GM06990 (cell line): Measurements from ENCODE around the gene SLCO4A1.

ENCODE experiments used
- DNase-seq: peaks from one replicate; pipeline ENCODE4 v3.0.0-alpha.2; 2011; ENCODE audit not compliant: insufficient read length; ENCODE audit errors: extremely low read depth
- H3K27me3 ChIP-seq: replicated peaks from 2 replicates; pipeline ENCODE4 v1.6.0; 2011; ENCODE audit warnings: low read length; ENCODE audit not compliant: control insufficient read depth, insufficient read depth
- H3K36me3 ChIP-seq: 2 replicates; pipeline ENCODE4 v1.5.1; 2011; ENCODE audit warnings: low read length; ENCODE audit not compliant: control insufficient read depth, insufficient read depth
- H3K4me3 ChIP-seq: replicated peaks from 2 replicates; pipeline ENCODE4 v1.5.1; 2011; ENCODE audit warnings: low read depth, mild to moderate bottlenecking, control low read depth, low read length
- CTCF ChIP-seq: IDR thresholded peaks from 2 replicates; pipeline ENCODE4 v1.5.1; 2011; ENCODE audit warnings: low read length, control low read depth, mild to moderate bottlenecking, inconsistent platforms; ENCODE audit not compliant: insufficient read depth, poor library complexity, severe bottlenecking

The SLCO4A1 gene

DNA sequence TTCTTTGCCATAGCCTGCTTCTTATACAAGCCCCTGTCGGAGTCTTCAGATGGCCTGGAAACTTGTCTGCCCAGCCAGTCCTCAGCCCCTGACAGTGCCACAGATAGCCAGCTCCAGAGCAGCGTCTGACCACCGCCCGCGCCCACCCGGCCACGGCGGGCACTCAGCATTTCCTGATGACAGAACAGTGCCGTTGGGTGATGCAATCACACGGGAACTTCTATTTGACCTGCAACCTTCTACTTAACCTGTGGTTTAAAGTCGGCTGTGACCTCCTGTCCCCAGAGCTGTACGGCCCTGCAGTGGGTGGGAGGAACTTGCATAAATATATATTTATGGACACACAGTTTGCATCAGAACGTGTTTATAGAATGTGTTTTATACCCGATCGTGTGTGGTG is 29.5 kb downstream of the SLCO4A1 start:
- no peak for TF ChIP-seq CTCF
- no peak for DNase-seq
- peaks cover 8% of the 10 kb centered on the region for H3K36me3 ChIP-seq
- no peak overlapping the region for H3K4me3 ChIP-seq
- no peaks in the 10 kb centered on the region for H3K27me3 ChIP-seq

DNA sequence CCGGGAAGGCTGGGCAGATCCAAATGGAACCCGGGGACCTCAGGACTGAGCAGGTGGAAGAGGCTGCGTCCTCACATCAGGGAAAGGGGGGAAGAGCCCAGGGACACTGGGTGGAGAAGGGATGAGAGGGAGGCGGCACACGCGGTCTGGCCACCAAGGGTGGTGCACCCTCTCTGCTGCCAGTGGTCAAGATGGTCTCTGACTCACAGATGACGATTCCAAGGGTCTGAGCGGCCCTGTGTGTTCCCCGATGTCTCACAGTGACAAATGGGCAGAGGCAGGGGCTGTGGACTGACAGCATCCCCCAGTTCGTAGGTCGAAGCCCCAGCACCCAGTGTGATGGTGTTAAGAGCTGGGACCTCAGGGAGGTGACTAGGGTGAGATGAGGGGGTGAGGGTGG is 32.1 kb downstream of the SLCO4A1 start:
- no peak for TF ChIP-seq CTCF
- DNase-seq, result no peak
- H3K36me3 ChIP-seq, result peaks cover 5% of the 10 kb centered on the region; the same call in 1 of the 2 replicates
- no peaks in the 10 kb centered on the region for H3K27me3 ChIP-seq
- H3K4me3 ChIP-seq, result no peak overlapping the region

DNA sequence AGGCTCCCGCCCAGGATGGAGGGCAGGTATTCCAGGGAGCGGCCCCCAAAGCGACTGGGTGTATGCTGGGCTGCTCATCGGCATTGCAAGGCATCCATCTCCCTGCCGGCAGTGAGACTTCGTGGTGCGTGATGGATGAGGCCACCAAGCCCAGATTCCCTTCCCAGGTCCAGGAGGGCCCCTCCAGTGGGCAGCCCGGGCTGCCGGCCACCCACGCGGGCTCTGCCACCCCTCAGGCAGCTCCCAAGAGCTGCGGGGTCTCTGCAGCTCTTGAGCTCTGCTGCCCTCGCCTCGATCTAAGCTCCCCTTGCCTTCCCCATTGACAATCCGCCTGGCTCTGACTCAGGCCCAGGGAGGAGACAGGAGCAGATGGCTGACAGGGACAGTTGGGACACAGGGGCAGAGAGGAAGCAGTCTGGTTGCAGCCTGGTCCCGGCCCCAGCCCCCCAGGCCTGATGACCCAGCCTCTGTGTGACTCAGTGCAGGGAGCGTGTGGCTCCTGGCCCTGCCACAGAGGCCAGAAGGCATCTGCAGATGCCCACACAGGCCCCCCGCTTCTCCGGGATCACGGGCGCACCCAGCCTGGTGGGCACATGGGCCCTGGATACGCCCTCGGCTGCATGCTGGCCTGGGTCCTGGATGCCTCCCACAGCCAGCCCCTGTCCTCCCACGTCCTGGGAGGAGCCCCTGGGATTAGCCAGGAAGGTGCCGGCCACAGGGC is 33.0 kb downstream of the SLCO4A1 start:
- no peaks in the 10 kb centered on the region for H3K27me3 ChIP-seq
- DNase-seq, result no peak
- TF ChIP-seq CTCF, result no peak
- H3K36me3 ChIP-seq, result peaks cover 5% of the 10 kb centered on the region; the same call in 1 of the 2 replicates
- no peak overlapping the region for H3K4me3 ChIP-seq

- H3K36me3 ChIP-seq, result peaks cover 2% of the 10 kb centered on the region; the same call in 1 of the 2 replicates
- no peak for TF ChIP-seq CTCF
- H3K27me3 ChIP-seq, result no peaks in the 10 kb centered on the region
- no peak overlapping the region for H3K4me3 ChIP-seq
- DNase-seq, result no peak
These were observed 33.6 kb downstream of the SLCO4A1 start for GRCh38 chr20:62675877-62676260.

DNA sequence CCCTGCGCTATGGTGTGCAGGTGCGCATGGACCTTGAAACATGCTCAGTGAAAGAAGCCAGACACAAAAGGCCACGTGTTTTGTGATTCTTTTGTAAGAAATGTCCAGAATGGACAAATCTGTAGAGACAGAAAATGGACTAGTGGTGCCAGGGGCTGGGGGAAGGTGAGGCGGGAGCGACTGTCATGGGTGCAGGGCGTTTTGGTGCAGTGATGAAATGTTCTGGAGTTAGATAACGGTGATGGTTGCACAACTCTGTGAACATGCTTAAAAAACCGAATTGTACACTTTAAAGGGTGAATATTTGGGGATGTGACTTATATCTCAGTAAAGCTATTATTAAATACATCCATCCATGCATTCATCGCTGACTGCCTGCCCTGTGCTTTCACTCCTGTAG is 34.7 kb downstream of the SLCO4A1 start:
- Histone ChIP-seq H3K27me3 (no peaks in the 10 kb centered on the region), H3K4me3 (no peak overlapping the region), H3K36me3 (no peaks in the 10 kb centered on the region)
- DNase-seq, result no peak
- TF ChIP-seq CTCF, result no peak

- no peak for TF ChIP-seq CTCF
- Histone ChIP-seq H3K4me3 (no peak overlapping the region), H3K36me3 (no peaks in the 10 kb centered on the region), H3K27me3 (no peaks in the 10 kb centered on the region)
- DNase-seq, result no peak
These were observed 35.4 kb downstream of the SLCO4A1 start for GRCh38 chr20:62677678-62678077.
